Fibroblast of the aortic adventitia (primary cell): ENCODE measurements around the gene NME3. TPM values are rescaled to one million over a fixed set of nuclear protein-coding genes. Genes with fewer than 3 reads are reported as not detected.

ENCODE experiments used
- DNase-seq: peaks from one replicate; pipeline ENCODE4 v3.0.0-alpha.2; 2010; ENCODE audit warnings: low read depth
- H3K4me3 ChIP-seq: 2 replicates; pipeline ENCODE4 v1.5.1; 2011; ENCODE audit warnings: low read depth, mild to moderate bottlenecking, control low read depth, low read length, moderate library complexity
- CTCF ChIP-seq: IDR thresholded peaks from 2 replicates; pipeline ENCODE4 v1.5.1; 2011; ENCODE audit warnings: mild to moderate bottlenecking, low read length, control low read depth, inconsistent platforms; ENCODE audit not compliant: insufficient read depth
- total RNA-seq: library from RNA; depleted of rRNA; stranded (reverse); fragments of >200 nt; gene quantifications from 2 replicates; pipeline ENCODE4 v1.2.3, GENCODE V29; 2012; ENCODE audit warnings: low replicate concordance

The NME3 gene
- total RNA-seq, 1 donor = 27.1 TPM

GRCh38 chr16:1817716-1818115, 46.4 kb upstream of the NME3 start:
- no peak for DNase-seq
- TF ChIP-seq CTCF = no peak
- H3K4me3 ChIP-seq = no peak overlapping the region

- TF ChIP-seq CTCF = no peak
- DNase-seq = no peak
- H3K4me3 ChIP-seq = no peak overlapping the region
Measured at GRCh38 chr16:1817276-1817589, 45.9 kb upstream of the NME3 start.

DNA sequence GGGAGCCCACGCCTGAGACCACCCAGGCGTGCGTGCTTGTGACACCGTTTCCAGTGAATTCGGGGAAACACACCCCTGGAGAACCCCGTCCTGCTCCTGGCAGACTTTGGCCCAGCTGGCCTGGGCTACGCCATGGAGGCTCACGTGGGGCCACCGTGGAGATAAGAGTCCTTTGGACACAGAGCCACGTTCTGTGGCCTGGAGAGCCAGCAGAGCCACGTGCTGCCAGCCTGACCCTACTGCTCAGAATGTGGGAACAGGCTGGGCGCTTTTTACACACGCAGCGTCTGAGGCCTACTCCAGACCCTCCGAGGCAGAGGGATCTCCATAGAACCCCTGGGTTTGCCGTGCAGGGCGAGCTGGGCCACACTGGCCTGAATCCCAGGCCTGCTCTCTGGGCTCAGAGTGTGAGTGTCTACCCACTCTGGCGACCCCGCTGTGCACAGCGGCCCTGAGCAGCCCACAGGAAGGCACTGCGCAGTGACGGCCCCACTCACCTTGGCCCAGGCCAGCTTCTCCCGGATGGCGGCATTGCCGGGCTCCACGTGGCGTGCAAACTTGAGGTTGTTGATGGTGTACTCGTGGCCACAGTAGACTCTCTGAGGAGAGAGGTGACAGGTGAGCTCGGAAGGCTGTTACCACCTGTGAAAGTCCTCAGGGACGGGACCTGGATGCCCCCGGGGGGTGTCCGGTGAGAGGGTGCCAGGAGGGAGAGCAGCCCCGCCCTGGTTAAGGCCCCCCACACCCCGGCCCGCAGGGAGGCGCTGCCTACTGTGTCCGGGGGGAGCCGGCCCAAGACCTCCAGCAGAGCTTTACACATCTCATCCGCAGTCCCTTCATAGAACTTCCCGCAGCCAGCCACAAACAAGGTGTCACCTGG, 45.3 kb upstream of the NME3 start:
- no peak overlapping the region for H3K4me3 ChIP-seq
- DNase-seq = no peak
- TF ChIP-seq CTCF = no peak

GRCh38 chr16:1815461-1815860, 44.1 kb upstream of the NME3 start:
- no peak for TF ChIP-seq CTCF
- no peak overlapping the region for H3K4me3 ChIP-seq
- DNase-seq = no peak

DNA sequence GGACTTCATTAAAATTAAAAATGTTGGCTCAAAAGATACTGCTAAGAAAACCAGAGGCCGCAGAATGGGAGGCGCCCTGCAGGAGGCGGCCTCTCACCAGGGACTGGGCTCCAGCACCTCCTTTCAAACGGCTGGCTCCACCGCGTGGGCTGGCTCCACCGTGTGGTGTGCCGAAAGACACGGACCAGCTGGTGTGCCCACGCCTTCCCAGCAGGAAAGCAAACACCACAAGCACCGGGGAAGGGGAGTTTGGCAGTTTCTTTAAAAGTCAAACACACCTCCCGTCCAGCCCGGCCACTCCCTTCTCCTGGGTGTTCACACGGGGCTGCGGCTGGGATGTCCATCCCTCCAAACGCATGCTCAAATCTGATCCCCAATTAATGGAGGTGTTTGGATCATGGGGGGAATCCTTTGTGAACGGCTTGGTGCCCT, 41.4 kb upstream of the NME3 start:
- peak; percentile 79 for DNase-seq
- no peak overlapping the region for H3K4me3 ChIP-seq
- peak; percentile 63 for TF ChIP-seq CTCF

DNA sequence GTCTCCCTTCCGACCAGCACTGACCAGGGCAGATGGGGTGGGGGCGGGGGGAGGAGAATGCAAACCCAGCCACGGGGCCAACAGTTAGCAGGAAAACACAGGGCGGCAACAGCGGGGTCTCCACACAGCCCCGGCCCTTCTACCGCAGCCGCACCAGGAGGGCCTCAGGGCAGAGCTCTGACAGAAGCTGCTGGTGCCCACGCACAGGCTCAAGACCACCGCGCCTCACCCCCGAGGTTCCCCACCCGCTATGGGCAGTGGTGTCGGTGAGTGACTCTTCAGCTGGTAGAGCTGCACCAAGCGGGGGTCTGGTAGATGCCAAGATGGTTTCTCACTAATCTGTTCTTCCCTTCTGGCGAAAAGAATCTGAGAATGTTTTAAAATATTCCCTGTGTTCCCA, 39.2 kb upstream of the NME3 start:
- no peak overlapping the region for H3K4me3 ChIP-seq
- TF ChIP-seq CTCF = no peak
- no peak for DNase-seq

DNA sequence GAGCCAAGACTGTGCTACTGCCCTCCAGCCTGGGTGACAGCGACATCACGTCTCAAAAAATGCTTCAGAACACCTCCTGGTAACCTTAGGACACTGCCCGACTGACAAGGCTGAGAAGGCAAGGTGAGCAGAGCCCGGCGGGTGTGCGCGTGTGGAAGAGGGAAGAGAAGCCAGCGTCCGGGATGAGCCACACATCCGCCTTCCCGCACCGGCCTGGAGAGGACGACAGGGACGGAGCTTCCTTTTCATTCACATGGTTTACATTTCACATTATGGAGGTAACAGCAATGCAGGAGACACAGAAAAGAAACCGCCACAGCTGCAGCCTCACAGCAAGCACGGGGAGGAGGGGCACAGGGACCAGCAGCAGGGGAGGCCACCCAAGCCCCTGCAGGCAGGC, 38.8 kb upstream of the NME3 start:
- DNase-seq = no peak
- TF ChIP-seq CTCF = no peak
- H3K4me3 ChIP-seq = no peak overlapping the region
